HEK293 (cell line): ENCODE measurements around the gene SSTR4.

Source experiments
- HOXC10 ChIP-seq: sonication (generic); formaldehyde crosslinking; IDR thresholded peaks from 2 replicates; pipeline ENCODE4 v1.8.1; 2023; ENCODE audit warnings: mild to moderate bottlenecking, missing genetic modification reagents
- KLF8 ChIP-seq: fragments of 450-650 bp; formaldehyde crosslinking; IDR thresholded peaks from 2 replicates; pipeline ENCODE4 v1.5.1; 2016; ENCODE audit warnings: missing biosample characterization, missing genetic modification characterization
- KLF9 ChIP-seq: fragments of 450-650 bp; formaldehyde crosslinking; IDR thresholded peaks from 2 replicates; pipeline ENCODE4 v1.5.1; 2016; ENCODE audit warnings: missing biosample characterization, missing genetic modification characterization, low read depth
- OVOL3 ChIP-seq: fragments of 450-650 bp; formaldehyde crosslinking; IDR thresholded peaks from 2 replicates; pipeline ENCODE4 v1.5.1; 2016; ENCODE audit warnings: missing biosample characterization, missing genetic modification characterization
- ZBTB48 ChIP-seq: fragments of 450-650 bp; formaldehyde crosslinking; IDR thresholded peaks from 2 replicates; pipeline ENCODE4 v1.5.1; 2016; ENCODE audit warnings: missing biosample characterization, missing genetic modification characterization
- ZBTB8A ChIP-seq: fragments of 450-650 bp; formaldehyde crosslinking; IDR thresholded peaks from 2 replicates; pipeline ENCODE4 v1.5.1; 2016; ENCODE audit warnings: missing biosample characterization, missing genetic modification characterization
- ZFP37 ChIP-seq: fragments of 450-650 bp; formaldehyde crosslinking; IDR thresholded peaks from 2 replicates; pipeline ENCODE4 v1.5.1; 2016; ENCODE audit warnings: missing biosample characterization, missing genetic modification characterization
- ZNF121 ChIP-seq: fragments of 450-650 bp; formaldehyde crosslinking; IDR thresholded peaks from 2 replicates; pipeline ENCODE4 v1.5.1; 2016; ENCODE audit warnings: missing biosample characterization, missing genetic modification characterization
- ZNF184 ChIP-seq: fragments of 450-650 bp; IDR thresholded peaks from 2 replicates; pipeline ENCODE4 v1.5.1; 2018; ENCODE audit warnings: missing biosample characterization, mild to moderate bottlenecking, missing genetic modification characterization
- ZNF214 ChIP-seq: fragments of 450-650 bp; formaldehyde crosslinking; IDR thresholded peaks from 2 replicates; pipeline ENCODE4 v1.5.1; 2017; ENCODE audit warnings: missing biosample characterization, mild to moderate bottlenecking, missing genetic modification characterization, borderline replicate concordance
- ZNF24 ChIP-seq: fragments of 450-650 bp; formaldehyde crosslinking; IDR thresholded peaks from 2 replicates; pipeline ENCODE4 v1.5.1; 2016; ENCODE audit warnings: missing biosample characterization, missing genetic modification characterization
- ZNF426 ChIP-seq: fragments of 450-650 bp; formaldehyde crosslinking; IDR thresholded peaks from 2 replicates; pipeline ENCODE4 v1.5.1; 2017; ENCODE audit warnings: missing biosample characterization, missing genetic modification characterization, mild to moderate bottlenecking, inconsistent platforms, moderate library complexity
- ZNF473 ChIP-seq: fragments of 450-650 bp; formaldehyde crosslinking; IDR thresholded peaks from 2 replicates; pipeline ENCODE4 v1.5.1; 2017; ENCODE audit warnings: missing biosample characterization, missing genetic modification characterization
- ZNF510 ChIP-seq: fragments of 450-650 bp; formaldehyde crosslinking; IDR thresholded peaks from 2 replicates; pipeline ENCODE4 v1.5.1; 2018; ENCODE audit warnings: mild to moderate bottlenecking, missing genetic modification characterization, missing biosample characterization; ENCODE audit not compliant: insufficient replicate concordance
- ZNF549 ChIP-seq: fragments of 450-650 bp; IDR thresholded peaks from 2 replicates; pipeline ENCODE4 v1.5.1; 2018; ENCODE audit warnings: missing biosample characterization, missing genetic modification characterization, mild to moderate bottlenecking, inconsistent platforms, moderate library complexity
- ZNF596 ChIP-seq: fragments of 450-650 bp; IDR thresholded peaks from 2 replicates; pipeline ENCODE4 v1.5.0; 2018; ENCODE audit warnings: missing biosample characterization, mild to moderate bottlenecking, missing genetic modification characterization, moderate library complexity
- ZNF629 ChIP-seq: fragments of 450-650 bp; formaldehyde crosslinking; IDR thresholded peaks from 2 replicates; pipeline ENCODE4 v1.5.1; 2017; ENCODE audit warnings: missing biosample characterization, missing genetic modification characterization
- ZNF791 ChIP-seq: fragments of 450-650 bp; formaldehyde crosslinking; IDR thresholded peaks from 2 replicates; pipeline ENCODE4 v1.5.1; 2016; ENCODE audit warnings: missing biosample characterization, missing genetic modification characterization
- ZNF792 ChIP-seq: fragments of 450-650 bp; formaldehyde crosslinking; IDR thresholded peaks from 2 replicates; pipeline ENCODE4 v1.5.1; 2016; ENCODE audit warnings: missing biosample characterization, missing genetic modification characterization
- ZSCAN30 ChIP-seq: fragments of 450-650 bp; IDR thresholded peaks from 2 replicates; pipeline ENCODE4 v1.5.1; 2018; ENCODE audit warnings: missing biosample characterization, mild to moderate bottlenecking, missing genetic modification characterization, moderate library complexity
- ZXDB ChIP-seq: fragments of 450-650 bp; formaldehyde crosslinking; IDR thresholded peaks from 2 replicates; pipeline ENCODE4 v1.5.1; 2016; ENCODE audit warnings: missing biosample characterization, missing genetic modification characterization
- TF ChIP-seq, protein P1 (sequence below): fragments of 450-650 bp; formaldehyde crosslinking; IDR thresholded peaks from 2 replicates; pipeline ENCODE4 v1.5.1; 2016; ENCODE audit warnings: missing biosample characterization, missing genetic modification characterization
- TF ChIP-seq, protein P2 (sequence below): fragments of 450-650 bp; formaldehyde crosslinking; IDR thresholded peaks from 2 replicates; pipeline ENCODE4 v1.5.1; 2017; ENCODE audit warnings: missing biosample characterization, missing genetic modification characterization
- TF ChIP-seq, protein P3 (sequence below): fragments of 450-650 bp; formaldehyde crosslinking; IDR thresholded peaks from 2 replicates; pipeline ENCODE4 v1.5.1; 2016; ENCODE audit warnings: missing biosample characterization, missing genetic modification characterization
- TF ChIP-seq, protein P4 (sequence below): fragments of 450-650 bp; formaldehyde crosslinking; IDR thresholded peaks from 2 replicates; pipeline ENCODE4 v1.5.1; 2017; ENCODE audit warnings: missing biosample characterization, missing genetic modification characterization
- TF ChIP-seq, protein P5 (sequence below): fragments of 450-650 bp; formaldehyde crosslinking; IDR thresholded peaks from 2 replicates; pipeline ENCODE4 v1.5.1; 2016; ENCODE audit warnings: missing biosample characterization, missing genetic modification characterization, borderline replicate concordance

Gene SSTR4

DNA sequence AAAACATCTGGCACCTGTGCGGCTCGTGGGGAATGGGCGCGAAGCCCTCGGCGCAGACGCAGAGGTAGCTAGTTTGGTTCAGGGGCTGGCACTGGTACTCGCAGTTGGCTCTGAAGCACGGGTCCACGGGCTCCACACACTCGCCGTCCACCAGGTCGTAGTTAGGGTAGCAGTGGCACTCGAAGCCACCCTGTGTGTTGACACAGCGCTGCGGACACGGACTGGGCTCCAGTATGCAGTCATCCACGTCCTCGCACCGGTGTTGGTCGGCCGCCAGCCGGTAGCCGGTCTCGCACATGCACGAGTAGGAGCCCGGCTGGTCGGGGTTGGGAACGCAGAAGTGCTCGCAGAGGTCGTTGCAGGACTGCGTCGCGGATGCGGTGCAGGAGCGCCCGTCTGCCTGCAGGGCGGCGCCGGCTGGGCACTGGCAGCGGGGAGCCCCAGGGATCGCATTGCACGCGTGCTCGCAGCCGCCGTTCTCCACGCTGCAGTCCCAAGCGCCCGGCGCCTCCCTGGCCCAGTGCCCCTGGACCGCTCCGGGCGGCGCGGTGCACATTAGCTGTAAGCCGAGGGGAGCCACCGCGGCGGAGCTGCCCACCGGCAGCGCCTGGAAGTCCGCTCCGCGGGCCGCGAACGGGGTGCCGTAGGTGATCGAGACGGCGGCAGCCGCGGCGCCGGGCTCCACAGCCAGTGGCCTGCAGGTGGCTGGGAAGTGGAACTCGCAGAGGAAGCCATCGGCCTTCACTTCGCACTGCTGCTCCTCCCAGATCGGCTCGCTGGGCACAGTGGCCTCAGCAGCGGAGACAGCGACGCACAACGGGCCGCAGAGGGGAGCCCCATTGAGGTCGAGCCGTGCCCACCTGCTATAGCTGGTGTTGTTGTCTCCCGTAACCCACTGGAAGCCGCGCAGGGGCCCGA is 13.4 kb downstream of the SSTR4 start (continued):
- no peak for TF ChIP-seq ZNF510 (tag by site-specific recombination)
- no peak for TF ChIP-seq OVOL3
- no peak for TF ChIP-seq ZNF549 (tag by site-specific recombination)
- TF ChIP-seq, protein P1, sequence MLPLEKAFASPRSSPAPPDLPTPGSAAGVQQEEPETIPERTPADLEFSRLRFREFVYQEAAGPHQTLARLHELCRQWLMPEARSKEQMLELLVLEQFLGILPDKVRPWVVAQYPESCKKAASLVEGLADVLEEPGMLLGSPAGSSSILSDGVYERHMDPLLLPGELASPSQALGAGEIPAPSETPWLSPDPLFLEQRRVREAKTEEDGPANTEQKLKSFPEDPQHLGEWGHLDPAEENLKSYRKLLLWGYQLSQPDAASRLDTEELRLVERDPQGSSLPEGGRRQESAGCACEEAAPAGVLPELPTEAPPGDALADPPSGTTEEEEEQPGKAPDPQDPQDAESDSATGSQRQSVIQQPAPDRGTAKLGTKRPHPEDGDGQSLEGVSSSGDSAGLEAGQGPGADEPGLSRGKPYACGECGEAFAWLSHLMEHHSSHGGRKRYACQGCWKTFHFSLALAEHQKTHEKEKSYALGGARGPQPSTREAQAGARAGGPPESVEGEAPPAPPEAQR: no peak
- TF ChIP-seq ZBTB48: no peak
- TF ChIP-seq, protein P2, sequence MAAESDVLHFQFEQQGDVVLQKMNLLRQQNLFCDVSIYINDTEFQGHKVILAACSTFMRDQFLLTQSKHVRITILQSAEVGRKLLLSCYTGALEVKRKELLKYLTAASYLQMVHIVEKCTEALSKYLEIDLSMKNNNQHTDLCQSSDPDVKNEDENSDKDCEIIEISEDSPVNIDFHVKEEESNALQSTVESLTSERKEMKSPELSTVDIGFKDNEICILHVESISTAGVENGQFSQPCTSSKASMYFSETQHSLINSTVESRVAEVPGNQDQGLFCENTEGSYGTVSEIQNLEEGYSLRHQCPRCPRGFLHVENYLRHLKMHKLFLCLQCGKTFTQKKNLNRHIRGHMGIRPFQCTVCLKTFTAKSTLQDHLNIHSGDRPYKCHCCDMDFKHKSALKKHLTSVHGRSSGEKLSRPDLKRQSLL (tag by site-specific recombination): no peak
- no peak for TF ChIP-seq ZNF791 (tag by site-specific recombination)
- TF ChIP-seq, protein P3, sequence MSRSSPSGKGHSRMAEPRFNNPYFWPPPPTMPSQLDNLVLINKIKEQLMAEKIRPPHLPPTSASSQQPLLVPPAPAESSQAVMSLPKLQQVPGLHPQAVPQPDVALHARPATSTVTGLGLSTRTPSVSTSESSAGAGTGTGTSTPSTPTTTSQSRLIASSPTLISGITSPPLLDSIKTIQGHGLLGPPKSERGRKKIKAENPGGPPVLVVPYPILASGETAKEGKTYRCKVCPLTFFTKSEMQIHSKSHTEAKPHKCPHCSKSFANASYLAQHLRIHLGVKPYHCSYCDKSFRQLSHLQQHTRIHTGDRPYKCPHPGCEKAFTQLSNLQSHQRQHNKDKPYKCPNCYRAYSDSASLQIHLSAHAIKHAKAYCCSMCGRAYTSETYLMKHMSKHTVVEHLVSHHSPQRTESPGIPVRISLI (tag by site-specific recombination): no peak
- no peak for TF ChIP-seq ZNF24 (tag by site-specific recombination)
- TF ChIP-seq, protein P4, sequence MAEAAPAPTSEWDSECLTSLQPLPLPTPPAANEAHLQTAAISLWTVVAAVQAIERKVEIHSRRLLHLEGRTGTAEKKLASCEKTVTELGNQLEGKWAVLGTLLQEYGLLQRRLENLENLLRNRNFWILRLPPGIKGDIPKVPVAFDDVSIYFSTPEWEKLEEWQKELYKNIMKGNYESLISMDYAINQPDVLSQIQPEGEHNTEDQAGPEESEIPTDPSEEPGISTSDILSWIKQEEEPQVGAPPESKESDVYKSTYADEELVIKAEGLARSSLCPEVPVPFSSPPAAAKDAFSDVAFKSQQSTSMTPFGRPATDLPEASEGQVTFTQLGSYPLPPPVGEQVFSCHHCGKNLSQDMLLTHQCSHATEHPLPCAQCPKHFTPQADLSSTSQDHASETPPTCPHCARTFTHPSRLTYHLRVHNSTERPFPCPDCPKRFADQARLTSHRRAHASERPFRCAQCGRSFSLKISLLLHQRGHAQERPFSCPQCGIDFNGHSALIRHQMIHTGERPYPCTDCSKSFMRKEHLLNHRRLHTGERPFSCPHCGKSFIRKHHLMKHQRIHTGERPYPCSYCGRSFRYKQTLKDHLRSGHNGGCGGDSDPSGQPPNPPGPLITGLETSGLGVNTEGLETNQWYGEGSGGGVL: no peak
- TF ChIP-seq ZNF473: no peak
- TF ChIP-seq KLF9 (tag by site-specific recombination): no peak
- no peak for TF ChIP-seq ZSCAN30 (tag by site-specific recombination)
- no peak for TF ChIP-seq ZNF596 (tag by site-specific recombination)
- no peak; the same call in 1 of the 2 replicates for TF ChIP-seq ZXDB (tag by site-specific recombination)
- TF ChIP-seq HOXC10 (CRISPR knock-in tag): no peak
- TF ChIP-seq, protein P5, sequence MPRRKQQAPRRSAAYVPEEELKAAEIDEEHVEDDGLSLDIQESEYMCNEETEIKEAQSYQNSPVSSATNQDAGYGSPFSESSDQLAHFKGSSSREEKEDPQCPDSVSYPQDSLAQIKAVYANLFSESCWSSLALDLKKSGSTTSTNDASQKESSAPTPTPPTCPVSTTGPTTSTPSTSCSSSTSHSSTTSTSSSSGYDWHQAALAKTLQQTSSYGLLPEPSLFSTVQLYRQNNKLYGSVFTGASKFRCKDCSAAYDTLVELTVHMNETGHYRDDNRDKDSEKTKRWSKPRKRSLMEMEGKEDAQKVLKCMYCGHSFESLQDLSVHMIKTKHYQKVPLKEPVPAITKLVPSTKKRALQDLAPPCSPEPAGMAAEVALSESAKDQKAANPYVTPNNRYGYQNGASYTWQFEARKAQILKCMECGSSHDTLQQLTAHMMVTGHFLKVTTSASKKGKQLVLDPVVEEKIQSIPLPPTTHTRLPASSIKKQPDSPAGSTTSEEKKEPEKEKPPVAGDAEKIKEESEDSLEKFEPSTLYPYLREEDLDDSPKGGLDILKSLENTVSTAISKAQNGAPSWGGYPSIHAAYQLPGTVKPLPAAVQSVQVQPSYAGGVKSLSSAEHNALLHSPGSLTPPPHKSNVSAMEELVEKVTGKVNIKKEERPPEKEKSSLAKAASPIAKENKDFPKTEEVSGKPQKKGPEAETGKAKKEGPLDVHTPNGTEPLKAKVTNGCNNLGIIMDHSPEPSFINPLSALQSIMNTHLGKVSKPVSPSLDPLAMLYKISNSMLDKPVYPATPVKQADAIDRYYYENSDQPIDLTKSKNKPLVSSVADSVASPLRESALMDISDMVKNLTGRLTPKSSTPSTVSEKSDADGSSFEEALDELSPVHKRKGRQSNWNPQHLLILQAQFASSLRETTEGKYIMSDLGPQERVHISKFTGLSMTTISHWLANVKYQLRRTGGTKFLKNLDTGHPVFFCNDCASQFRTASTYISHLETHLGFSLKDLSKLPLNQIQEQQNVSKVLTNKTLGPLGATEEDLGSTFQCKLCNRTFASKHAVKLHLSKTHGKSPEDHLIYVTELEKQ (tag by site-specific recombination): no peak
- TF ChIP-seq ZNF214: no peak
- no peak for TF ChIP-seq ZNF792 (tag by site-specific recombination)
- TF ChIP-seq ZFP37 (tag by site-specific recombination): 0 out of 2 replicates have a peak, but pooled peaks have one; percentile 24
- TF ChIP-seq KLF8 (tag by site-specific recombination): no peak
- no peak for TF ChIP-seq ZNF121 (tag by site-specific recombination)
- TF ChIP-seq ZNF184 (tag by site-specific recombination): no peak
- TF ChIP-seq ZNF629: no peak
- TF ChIP-seq ZNF426 (tag by site-specific recombination): no peak
- TF ChIP-seq ZBTB8A (tag by site-specific recombination): peak; percentile 69
- TF ChIP-seq, all 188 proteins: peak for 13
